HG03175 (cell line): ENCODE data around the gene ZFP36.
A peak's percentile ranks its signal among the peaks of the same experiment; 100 is the strongest.

ENCODE experiments used
- ATAC-seq: cut with Tn5 transposase; IDR thresholded peaks from one replicate; pipeline ENCODE4 v1.9.1; 2021; ENCODE audit warnings: mild to moderate bottlenecking, moderate library complexity; ENCODE audit not compliant: unreplicated experiment

ZFP36 gene

GRCh38 chr19:39417463-39418181 is 11.0 kb downstream of the ZFP36 start:
- no peak for ATAC-seq

- no peak for ATAC-seq
These were observed 12.4 kb downstream of the ZFP36 start for GRCh38 chr19:39419003-39419402.

GRCh38 chr19:39420769-39421168 is 14.1 kb downstream of the ZFP36 start:
- no peak for ATAC-seq

- ATAC-seq: no peak
These were observed 15.4 kb downstream of the ZFP36 start for GRCh38 chr19:39422020-39422419.

- ATAC-seq: no peak
These were observed 16.8 kb downstream of the ZFP36 start for GRCh38 chr19:39423258-39424086.

- ATAC-seq: no peak
These were observed 18.3 kb downstream of the ZFP36 start for GRCh38 chr19:39424934-39425333.

- no peak for ATAC-seq
These were observed 19.1 kb downstream of the ZFP36 start for GRCh38 chr19:39425744-39426143.

GRCh38 chr19:39426170-39426569 is 19.5 kb downstream of the ZFP36 start:
- no peak for ATAC-seq

- no peak for ATAC-seq
These were observed 21.1 kb downstream of the ZFP36 start for GRCh38 chr19:39427707-39428106.

GRCh38 chr19:39428283-39429112 is 21.9 kb downstream of the ZFP36 start:
- no peak for ATAC-seq

GRCh38 chr19:39430675-39431593 is 24.3 kb downstream of the ZFP36 start:
- peak; percentile 41 for ATAC-seq

- ATAC-seq: no peak
These were observed 26.0 kb downstream of the ZFP36 start for GRCh38 chr19:39432677-39433025.

GRCh38 chr19:39433480-39434079 is 26.9 kb downstream of the ZFP36 start:
- no peak for ATAC-seq

GRCh38 chr19:39434123-39435076 is 27.8 kb downstream of the ZFP36 start:
- ATAC-seq: no peak

GRCh38 chr19:39435499-39436349 is 29.1 kb downstream of the ZFP36 start, which contains the start of gene RPS16:
Gene RPS16 (minus strand): TSS chr19:39435949. CDS start chr19:39435895, 54 bp downstream.
- peak; percentile 87 for ATAC-seq

GRCh38 chr19:39436350-39436716 is 29.7 kb downstream of the ZFP36 start:
- no peak for ATAC-seq

- ATAC-seq: no peak
These were observed 31.8 kb downstream of the ZFP36 start for GRCh38 chr19:39438270-39438934.
